ENCODE data around the gene ASIC4.

The ASIC4 gene

DNA sequence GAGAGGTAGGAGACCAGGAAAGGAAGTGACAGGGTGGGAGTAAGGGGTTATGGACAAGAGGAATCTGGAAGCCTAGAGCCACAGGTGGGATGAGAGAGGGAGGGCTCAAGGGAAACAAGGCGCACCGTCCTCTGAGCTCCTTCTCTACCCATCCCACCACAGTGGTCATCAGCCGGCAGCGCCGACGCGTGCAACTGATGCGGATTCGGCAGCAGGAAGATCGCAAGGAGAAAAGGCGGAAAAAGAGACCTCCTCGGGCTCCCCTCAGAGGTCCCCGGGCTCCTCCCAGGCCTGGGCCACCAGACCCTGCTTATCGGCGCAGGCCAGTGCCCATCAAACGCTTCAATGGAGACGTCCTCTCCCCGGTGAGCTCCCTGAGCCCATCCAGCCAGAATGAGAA, 34.7 kb downstream of the ASIC4 start:
- Histone ChIP-seq H3K4me3 (replicated peaks; ENCODE audit: low read depth, low read length) (no peak overlapping the region), H3K36me3 (ENCODE audit: control insufficient read depth, insufficient read depth, low read length) (no peaks in the 10 kb centered on the region), H3K27me3 (replicated peaks; ENCODE audit: control insufficient read depth, insufficient read depth, low read length) (peaks cover 2% of the 10 kb centered on the region)
- TF ChIP-seq, protein P1, sequence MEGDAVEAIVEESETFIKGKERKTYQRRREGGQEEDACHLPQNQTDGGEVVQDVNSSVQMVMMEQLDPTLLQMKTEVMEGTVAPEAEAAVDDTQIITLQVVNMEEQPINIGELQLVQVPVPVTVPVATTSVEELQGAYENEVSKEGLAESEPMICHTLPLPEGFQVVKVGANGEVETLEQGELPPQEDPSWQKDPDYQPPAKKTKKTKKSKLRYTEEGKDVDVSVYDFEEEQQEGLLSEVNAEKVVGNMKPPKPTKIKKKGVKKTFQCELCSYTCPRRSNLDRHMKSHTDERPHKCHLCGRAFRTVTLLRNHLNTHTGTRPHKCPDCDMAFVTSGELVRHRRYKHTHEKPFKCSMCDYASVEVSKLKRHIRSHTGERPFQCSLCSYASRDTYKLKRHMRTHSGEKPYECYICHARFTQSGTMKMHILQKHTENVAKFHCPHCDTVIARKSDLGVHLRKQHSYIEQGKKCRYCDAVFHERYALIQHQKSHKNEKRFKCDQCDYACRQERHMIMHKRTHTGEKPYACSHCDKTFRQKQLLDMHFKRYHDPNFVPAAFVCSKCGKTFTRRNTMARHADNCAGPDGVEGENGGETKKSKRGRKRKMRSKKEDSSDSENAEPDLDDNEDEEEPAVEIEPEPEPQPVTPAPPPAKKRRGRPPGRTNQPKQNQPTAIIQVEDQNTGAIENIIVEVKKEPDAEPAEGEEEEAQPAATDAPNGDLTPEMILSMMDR (IDR thresholded peaks at IDR 0.05; ENCODE audit: insufficient read depth, low read length, poor library complexity, severe bottlenecking): no peak
- no peak for DNase-seq (ENCODE audit: extremely low read depth, insufficient read length)

DNA sequence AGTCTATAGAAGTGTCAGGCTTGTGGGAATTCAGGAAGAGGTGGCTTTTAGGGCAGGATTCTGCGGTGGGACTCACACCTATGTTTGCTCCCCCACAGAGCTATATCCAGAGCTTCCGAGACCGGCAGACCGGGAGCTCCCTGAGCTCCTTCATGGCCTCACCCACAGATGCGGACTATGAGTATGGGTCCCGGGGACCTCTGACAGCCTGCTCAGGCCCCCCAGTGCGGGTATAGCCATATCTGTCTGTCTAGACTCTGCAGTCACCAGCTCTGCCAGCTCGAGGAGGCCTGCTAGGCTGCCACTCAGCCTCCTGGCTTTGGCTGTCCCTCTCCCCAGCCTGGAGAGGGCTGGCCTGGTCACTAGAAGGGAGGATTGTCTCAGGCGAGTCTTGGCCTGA, 35.3 kb downstream of the ASIC4 start:
- Histone ChIP-seq H3K4me3 (replicated peaks; ENCODE audit: low read depth, low read length) (no peak overlapping the region), H3K27me3 (replicated peaks; ENCODE audit: control insufficient read depth, insufficient read depth, low read length) (peaks cover 2% of the 10 kb centered on the region), H3K36me3 (ENCODE audit: control insufficient read depth, insufficient read depth, low read length) (no peaks in the 10 kb centered on the region)
- TF ChIP-seq, protein P1 (IDR thresholded peaks at IDR 0.05; ENCODE audit: insufficient read depth, low read length, poor library complexity, severe bottlenecking): no peak
- no peak for DNase-seq (ENCODE audit: extremely low read depth, insufficient read length)

DNA sequence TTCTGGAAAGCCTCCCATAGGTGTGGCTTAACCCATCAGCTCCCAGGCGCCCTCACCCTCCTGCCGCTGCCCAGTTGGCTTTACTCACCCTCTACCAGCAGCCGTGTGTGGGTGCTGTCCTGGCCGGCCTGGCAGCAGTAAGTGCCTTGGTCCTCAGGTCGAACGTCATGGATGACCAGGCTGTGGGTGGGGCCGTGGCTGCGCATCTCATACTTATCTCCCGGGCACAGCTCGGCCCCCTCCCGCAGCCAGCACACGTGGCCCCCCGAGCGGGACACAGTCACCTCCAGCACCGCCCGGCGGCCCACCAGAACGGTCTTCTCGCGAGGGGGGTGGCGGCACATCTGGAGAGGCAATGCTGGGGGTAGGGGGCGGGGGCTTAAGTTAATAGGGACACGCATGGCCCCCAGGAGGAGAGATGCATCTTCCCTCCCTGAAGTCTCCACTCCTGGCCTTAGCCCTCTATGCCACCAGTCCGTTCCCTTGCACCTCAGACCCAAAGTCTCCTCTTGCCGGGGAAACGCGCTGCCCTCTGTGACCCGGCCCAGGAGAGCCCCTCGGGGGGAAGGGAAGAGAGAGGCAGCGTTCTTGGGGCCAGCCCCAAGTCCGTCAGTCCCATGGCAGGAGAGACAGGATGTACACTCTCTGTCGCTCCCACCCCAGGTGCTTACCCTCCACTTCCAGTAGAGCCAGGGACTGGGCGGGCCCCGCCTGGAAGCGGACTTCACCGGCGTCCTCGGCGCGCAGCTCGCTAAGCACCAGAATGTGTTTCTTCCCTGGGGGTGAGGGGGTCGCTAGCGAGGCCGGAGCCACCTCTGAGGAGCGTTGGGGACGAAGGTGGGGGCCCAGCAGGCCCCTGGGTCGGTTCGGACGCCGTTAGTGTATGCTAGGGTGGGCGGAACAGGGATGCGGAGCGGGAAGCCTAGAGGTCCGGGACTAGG, 37.4 kb downstream of the ASIC4 start:
- no peaks in the 10 kb centered on the region for H3K36me3 ChIP-seq (ENCODE audit: control insufficient read depth, insufficient read depth, low read length)
- TF ChIP-seq, protein P1 (IDR thresholded peaks at IDR 0.05; ENCODE audit: insufficient read depth, low read length, poor library complexity, severe bottlenecking): no peak
- H3K4me3 ChIP-seq (replicated peaks; ENCODE audit: low read depth, low read length): peak overlapping the region; percentile 59
- DNase-seq (ENCODE audit: extremely low read depth, insufficient read length): peak; percentile 36
- H3K27me3 ChIP-seq (replicated peaks; ENCODE audit: control insufficient read depth, insufficient read depth, low read length): peaks cover 2% of the 10 kb centered on the region

DNA sequence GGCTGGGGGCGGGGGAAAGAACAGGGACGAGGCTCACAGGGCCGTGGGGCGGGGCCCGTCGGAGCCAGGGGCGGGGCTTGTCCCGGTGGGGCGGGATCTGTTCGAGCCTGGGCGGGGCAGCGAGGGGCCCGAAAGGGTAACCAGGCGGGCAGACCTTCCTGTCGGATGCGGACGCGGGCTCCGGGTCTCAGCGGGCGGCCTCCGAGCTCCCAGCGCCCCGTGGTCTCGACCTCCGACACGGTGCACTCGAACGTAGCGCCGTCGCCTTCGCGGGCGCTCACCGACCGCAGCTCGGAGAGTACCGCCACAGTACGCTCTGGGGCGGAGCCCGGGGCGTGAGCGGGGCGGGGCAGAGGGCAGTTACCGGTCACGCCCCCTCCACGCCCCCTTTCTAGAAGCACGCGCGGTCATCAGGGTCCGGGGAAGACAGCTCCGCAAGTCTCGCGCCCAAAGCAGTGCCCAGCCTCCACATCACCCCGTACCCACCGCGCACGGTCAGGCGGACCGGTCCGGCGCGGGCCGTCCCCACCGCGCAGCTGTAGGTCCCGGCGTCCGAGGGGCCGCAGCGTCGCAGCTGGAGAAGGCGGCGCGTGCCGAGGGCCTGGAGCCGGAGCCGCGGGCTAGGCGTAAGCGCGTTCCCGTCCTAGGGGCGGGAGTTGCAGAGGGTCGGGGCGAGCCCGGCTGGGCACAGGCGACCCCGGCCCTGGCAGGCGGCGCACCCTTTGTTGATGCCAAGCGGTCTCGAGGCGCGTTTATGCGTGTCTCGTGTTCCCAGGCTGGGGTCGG, 38.3 kb downstream of the ASIC4 start:
- H3K4me3 ChIP-seq (replicated peaks; ENCODE audit: low read depth, low read length): peak overlapping the region; percentile 59
- H3K27me3 ChIP-seq (replicated peaks; ENCODE audit: control insufficient read depth, insufficient read depth, low read length): peaks cover 2% of the 10 kb centered on the region
- H3K36me3 ChIP-seq (ENCODE audit: control insufficient read depth, insufficient read depth, low read length): no peaks in the 10 kb centered on the region
- TF ChIP-seq, protein P1 (IDR thresholded peaks at IDR 0.05; ENCODE audit: insufficient read depth, low read length, poor library complexity, severe bottlenecking): no peak
- peak; percentile 86 for DNase-seq (ENCODE audit: extremely low read depth, insufficient read length)

DNA sequence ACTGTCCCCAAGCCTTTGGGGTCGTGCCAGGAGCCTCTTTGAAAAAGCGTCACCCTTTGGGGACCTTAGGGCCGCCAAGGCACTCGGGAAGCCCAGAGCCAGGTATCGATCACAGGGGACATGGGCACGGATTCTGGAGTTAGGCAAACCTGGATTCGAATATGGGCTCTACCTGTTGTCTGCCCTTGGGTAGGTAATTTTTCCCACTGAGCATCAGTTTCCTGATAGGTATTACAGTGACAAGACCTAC, 38.8 kb downstream of the ASIC4 start:
- H3K27me3 ChIP-seq (replicated peaks; ENCODE audit: control insufficient read depth, insufficient read depth, low read length): peaks cover 2% of the 10 kb centered on the region
- H3K4me3 ChIP-seq (replicated peaks; ENCODE audit: low read depth, low read length): no peak overlapping the region
- TF ChIP-seq, protein P1 (IDR thresholded peaks at IDR 0.05; ENCODE audit: insufficient read depth, low read length, poor library complexity, severe bottlenecking): no peak
- H3K36me3 ChIP-seq (ENCODE audit: control insufficient read depth, insufficient read depth, low read length): no peaks in the 10 kb centered on the region
- DNase-seq (ENCODE audit: extremely low read depth, insufficient read length): no peak

All from GM06990 (cell line).